PC-3 (cell line): ENCODE results near the gene TSBP1. TPM values are rescaled to one million over a fixed set of nuclear protein-coding genes. Genes with fewer than 3 reads are reported as not detected.
"Not testable (repeated sequence)": the region's sequence is repeated elsewhere in the genome, so short reads cannot be mapped to it uniquely, and the experiment has no call there.

Experiments
- ATAC-seq: fragments of 200-7000 bp; cut with Tn5 transposase; 2 replicates; pipeline ENCODE4 v1.9.1; 2020; ENCODE audit warnings: mild to moderate bottlenecking, moderate library complexity
- BruUV-seq: library from RNA; stranded (reverse); fragments of 400-500 nt; replicated peaks from 2 replicates; lab custom pipeline; 2021; lab: Mats Ljungman, UMichigan
- CTCF ChIA-PET: fragments of 300-600 bp; sonication (Branson Sonifier 250); formaldehyde crosslinking; loops from one replicate; lab custom pipeline; 2022; ENCODE audit warnings: antibody characterized with exemption; lab: Charles Lee
- POLR2A ChIA-PET: fragments of 300-600 bp; sonication (Branson Sonifier 250); formaldehyde crosslinking; loops from one replicate; lab custom pipeline; 2022; ENCODE audit warnings: antibody characterized with exemption; ENCODE audit not compliant: unreplicated experiment; lab: Charles Lee
- DNase-seq: peaks from one replicate; pipeline ENCODE4 v3.0.0-alpha.2; 2015
- H2AFZ ChIP-seq: fragments of 300-600 bp; sonication (generic); 2 replicates; pipeline ENCODE4 v1.6.0; 2016; ENCODE audit warnings: antibody characterized with exemption, low read length
- H3F3A ChIP-seq: fragments of 300-600 bp; sonication (generic); one replicate; pipeline ENCODE4 v1.6.0; 2017; ENCODE audit warnings: antibody characterized with exemption, low read length, control low read depth, mild to moderate bottlenecking; ENCODE audit not compliant: unreplicated experiment
- H3K27ac ChIP-seq: fragments of 300-600 bp; sonication (generic); 2 replicates; pipeline ENCODE4 v1.5.1; 2016; ENCODE audit warnings: mild to moderate bottlenecking, low read length
- H3K27me3 ChIP-seq: fragments of 300-600 bp; sonication (generic); 2 replicates; pipeline ENCODE4 v1.6.1; 2016; ENCODE audit warnings: low read length, mixed read lengths
- H3K36me3 ChIP-seq: fragments of 300-600 bp; sonication (generic); 2 replicates; pipeline ENCODE4 v1.6.1; 2016; ENCODE audit warnings: low read depth, mixed run types, low read length, mixed read lengths
- H3K4me1 ChIP-seq: fragments of 300-600 bp; sonication (generic); 2 replicates; pipeline ENCODE4 v1.5.1; 2016; ENCODE audit warnings: low read length; ENCODE audit not compliant: insufficient read depth
- H3K4me2 ChIP-seq: fragments of 300-600 bp; sonication (generic); 2 replicates; pipeline ENCODE4 v1.6.0; 2016; ENCODE audit warnings: low read length
- H3K4me3 ChIP-seq: fragments of 300-600 bp; sonication (generic); 2 replicates; pipeline ENCODE4 v1.5.1; 2016; ENCODE audit warnings: mild to moderate bottlenecking, low read length, mixed read lengths
- H3K79me2 ChIP-seq: fragments of 300-600 bp; sonication (generic); 2 replicates; pipeline ENCODE4 v1.6.1; 2017; ENCODE audit warnings: low read length, mixed read lengths
- H3K9ac ChIP-seq: fragments of 300-600 bp; sonication (generic); 2 replicates; pipeline ENCODE4 v1.6.0; 2016; ENCODE audit warnings: mild to moderate bottlenecking, low read length
- H3K9me2 ChIP-seq: fragments of 300-600 bp; sonication (generic); replicated peaks from 2 replicates; pipeline ENCODE4 v1.6.1; 2016; ENCODE audit warnings: mixed run types, low read length, mixed read lengths
- H3K9me3 ChIP-seq: fragments of 300-600 bp; sonication (generic); 2 replicates; pipeline ENCODE4 v1.6.1; 2016; ENCODE audit warnings: low read length, mixed read lengths
- H4K20me1 ChIP-seq: fragments of 300-600 bp; sonication (generic); 2 replicates; pipeline ENCODE4 v1.6.1; 2016; ENCODE audit warnings: low read length, mixed read lengths
- CTCF ChIP-seq: fragments of 300-600 bp; sonication (generic); conservative IDR thresholded peaks from 2 replicates; pipeline ENCODE4 v1.5.1; 2017; ENCODE audit warnings: antibody characterized with exemption, low read depth, mild to moderate bottlenecking, low read length
- EZH2 ChIP-seq: fragments of 300-600 bp; sonication (generic); IDR thresholded peaks from one replicate; pipeline ENCODE4 v1.6.1; 2017; ENCODE audit warnings: antibody characterized with exemption, mild to moderate bottlenecking, low read length; ENCODE audit not compliant: unreplicated experiment
- EZH2phosphoT487 ChIP-seq: fragments of 300-600 bp; sonication (generic); IDR thresholded peaks from 2 replicates; pipeline ENCODE4 v1.6.1; 2018; ENCODE audit warnings: mild to moderate bottlenecking, antibody characterized with exemption, low read length, borderline replicate concordance
- intact Hi-C: fragments of 100-400 bp; cut with micrococcal nuclease; formaldehyde crosslinking; loops from 2 replicates; pipeline ENCODE4 v1.9.0; 2023
- total RNA-seq: library from RNA; depleted of rRNA; stranded (reverse); fragments of >200 nt; gene quantifications from 2 replicates; pipeline ENCODE4 v1.2.3, GENCODE V29; 2014

TSBP1 gene
- total RNA-seq, 1 experiment from 2014 or later, result not detected

GRCh38 chr6:32358548-32358947 lies 13.2 kb downstream of the TSBP1 start:
- CTCF ChIA-PET, DNase-seq, H3K4me3 ChIP-seq, H3F3A ChIP-seq, H3K9me2 ChIP-seq, H3K4me1 ChIP-seq, H4K20me1 ChIP-seq, H3K79me2 ChIP-seq, H2AFZ ChIP-seq, H3K36me3 ChIP-seq, H3K4me2 ChIP-seq, H3K27ac ChIP-seq, H3K9ac ChIP-seq, POLR2A ChIA-PET, H3K9me3 ChIP-seq, H3K27me3 ChIP-seq, intact Hi-C loops, BruUV-seq, ATAC-seq: not testable (repeated sequence)

- Histone ChIP-seq H3K4me1 (no peaks in the 10 kb centered on the region), H3K36me3 (no peaks in the 10 kb centered on the region), H2AFZ (no peak overlapping the region), H3K9me3 (no peaks in the 10 kb centered on the region), H4K20me1 (no peaks in the 10 kb centered on the region), H3K9me2 (no peaks in the 10 kb centered on the region), H3K79me2 (no peaks in the 10 kb centered on the region), H3K9ac (no peak overlapping the region), H3K27me3 (no peaks in the 10 kb centered on the region), H3K4me2 (no peak overlapping the region), H3F3A (no peaks in the 10 kb centered on the region), H3K27ac (no peak overlapping the region), H3K4me3 (no peak overlapping the region)
- ATAC-seq (no peak), DNase-seq (no peak)
- CTCF ChIA-PET, result no interaction called here
- intact Hi-C loops, result no loop called here
- POLR2A ChIA-PET, result no interaction called here
- TF ChIP-seq EZH2phosphoT487 (no peak), EZH2 (no peak), CTCF (no peak)
- BruUV-seq, result no TSS peak
Measured at GRCh38 chr6:32355018-32355417, 16.7 kb downstream of the TSBP1 start.

- no peaks in the 10 kb centered on the region for H3K9me3 ChIP-seq
- no peak for ATAC-seq
- no peak overlapping the region for H3K9ac ChIP-seq
- no peaks in the 10 kb centered on the region for H3K79me2 ChIP-seq
- H3F3A ChIP-seq, result no peaks in the 10 kb centered on the region
- H4K20me1 ChIP-seq, result no peaks in the 10 kb centered on the region
- H2AFZ ChIP-seq, result no peak overlapping the region
- POLR2A ChIA-PET, result no interaction called here
- H3K9me2 ChIP-seq, result no peaks in the 10 kb centered on the region
- H3K4me1 ChIP-seq, result no peaks in the 10 kb centered on the region
- CTCF ChIA-PET, result no interaction called here
- no peaks in the 10 kb centered on the region for H3K27me3 ChIP-seq
- no peak for TF ChIP-seq CTCF
- no peak for TF ChIP-seq EZH2phosphoT487
- no peak for TF ChIP-seq EZH2
- DNase-seq, result no peak
- H3K27ac ChIP-seq, result no peak overlapping the region
- intact Hi-C loops, result no loop called here
- H3K4me3 ChIP-seq, result no peak overlapping the region
- BruUV-seq, result no TSS peak
- H3K4me2 ChIP-seq, result no peak overlapping the region
- H3K36me3 ChIP-seq, result no peaks in the 10 kb centered on the region
Measured at GRCh38 chr6:32353348-32353747, 18.4 kb downstream of the TSBP1 start.
